HG02623 (cell line): ENCODE results near the gene CPVL.

Experiments used
- ATAC-seq: cut with Tn5 transposase; IDR thresholded peaks from one replicate; pipeline ENCODE4 v1.9.1; 2021; ENCODE audit warnings: moderate library complexity; ENCODE audit not compliant: unreplicated experiment

Gene CPVL

DNA sequence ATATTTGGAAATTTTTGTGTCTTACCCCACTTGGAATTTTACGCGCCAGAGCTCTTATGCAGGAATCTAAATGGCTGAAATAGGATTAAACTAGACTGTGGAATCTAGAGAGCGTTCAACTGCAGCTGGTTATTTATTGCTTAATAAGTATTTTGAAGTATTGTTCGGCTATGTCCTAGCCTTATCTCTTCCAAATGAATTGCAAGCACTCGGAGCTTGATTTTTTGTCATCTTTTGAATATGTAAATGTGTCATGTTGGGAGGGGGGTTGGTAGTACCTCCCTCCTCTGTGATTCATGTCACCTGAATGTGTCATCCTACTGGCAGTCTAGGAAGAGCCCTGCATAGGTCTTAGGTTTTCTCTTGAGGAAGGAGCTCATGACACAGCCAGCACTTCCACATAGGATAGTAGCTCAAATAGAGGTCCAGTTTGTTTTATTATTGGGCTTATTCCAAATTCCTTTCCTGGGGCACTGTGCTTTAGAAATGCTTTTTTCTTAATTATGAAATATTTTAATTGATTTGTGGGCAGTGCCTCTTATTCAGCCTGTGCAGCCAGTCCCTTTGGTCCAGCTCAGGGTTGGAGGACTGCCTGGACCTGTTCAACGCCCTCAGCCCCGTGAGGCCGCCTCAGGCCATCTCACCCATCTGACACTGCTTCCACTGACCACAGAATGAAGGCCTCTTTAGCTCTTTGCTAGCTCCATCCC is 165.7 kb downstream of the CPVL start:
- ATAC-seq: no peak

DNA sequence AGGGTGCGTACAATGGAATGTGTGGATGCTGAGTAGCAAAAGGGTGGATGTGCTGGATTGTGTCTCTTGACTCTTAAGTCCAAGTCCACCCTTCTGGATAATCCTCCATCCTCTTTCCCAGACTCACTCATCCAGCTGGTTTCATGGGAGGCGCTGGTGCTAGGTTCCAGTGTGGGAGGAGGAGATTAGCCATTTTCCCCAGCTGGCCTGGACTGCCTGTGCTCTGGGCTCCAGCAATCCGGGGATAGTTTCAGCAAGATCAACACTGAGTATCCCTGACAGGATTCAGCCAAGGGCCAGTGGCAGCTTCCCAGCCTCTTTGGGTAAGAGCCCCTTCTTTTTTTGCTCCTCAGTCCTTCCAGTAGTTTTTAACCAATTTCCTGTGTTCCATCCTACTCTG is 166.6 kb downstream of the CPVL start:
- ATAC-seq: no peak

DNA sequence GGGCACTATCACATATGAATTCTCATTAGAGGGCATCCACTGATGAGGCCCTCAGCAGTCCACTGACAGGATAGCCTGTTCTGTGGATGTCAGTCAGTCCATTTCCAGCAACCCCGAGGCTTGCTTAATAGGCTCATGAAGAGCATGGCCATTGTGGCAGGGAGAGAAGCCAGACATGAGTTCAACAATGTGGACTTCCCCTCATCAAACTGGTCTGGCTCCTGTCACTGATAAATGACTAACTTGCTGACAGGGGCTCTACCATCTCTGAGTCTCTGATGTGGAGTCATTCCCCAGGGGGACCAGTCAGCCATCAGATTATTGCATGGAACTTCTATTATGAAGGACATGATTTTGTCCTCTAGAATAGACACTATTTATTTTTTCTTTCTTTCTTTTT is 168.5 kb downstream of the CPVL start:
- ATAC-seq: no peak

DNA sequence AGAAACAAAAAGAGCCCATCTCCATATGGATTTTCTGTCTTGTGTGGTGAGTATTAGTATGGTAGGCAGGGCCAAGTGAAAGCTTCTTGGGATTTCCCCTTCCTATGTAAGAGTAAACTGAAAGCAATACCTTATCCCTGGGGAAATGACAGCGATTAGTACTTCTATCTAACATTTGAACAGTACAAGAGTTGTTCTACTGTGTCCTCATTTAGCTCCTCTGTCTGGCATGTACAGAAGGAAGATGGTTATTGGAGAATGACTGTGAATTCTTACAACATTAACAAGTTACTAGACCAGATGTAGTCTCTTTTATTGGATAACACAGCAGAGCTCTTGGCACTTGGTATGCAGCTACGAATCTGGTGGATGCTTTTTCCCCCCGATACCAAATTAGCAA is 170.3 kb downstream of the CPVL start:
- ATAC-seq: no peak

DNA sequence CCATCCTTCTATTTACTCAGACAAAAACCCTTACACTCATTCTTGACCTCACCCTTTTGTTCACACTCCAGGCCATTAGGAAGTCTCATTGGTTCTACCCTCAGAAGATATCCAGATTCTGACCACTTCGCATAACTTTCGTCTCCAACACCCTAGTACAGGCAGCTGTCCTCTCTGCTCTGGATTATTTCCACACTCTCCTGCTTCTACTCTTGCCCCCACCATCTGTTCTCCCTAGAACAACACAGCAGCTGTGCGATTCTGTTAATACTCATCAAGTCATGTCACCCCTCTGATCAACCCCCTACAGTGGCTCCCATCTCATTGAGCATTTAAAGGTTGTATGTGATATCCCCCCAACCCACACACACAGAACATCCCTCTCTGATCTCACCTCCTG is 172.7 kb downstream of the CPVL start:
- no peak for ATAC-seq

DNA sequence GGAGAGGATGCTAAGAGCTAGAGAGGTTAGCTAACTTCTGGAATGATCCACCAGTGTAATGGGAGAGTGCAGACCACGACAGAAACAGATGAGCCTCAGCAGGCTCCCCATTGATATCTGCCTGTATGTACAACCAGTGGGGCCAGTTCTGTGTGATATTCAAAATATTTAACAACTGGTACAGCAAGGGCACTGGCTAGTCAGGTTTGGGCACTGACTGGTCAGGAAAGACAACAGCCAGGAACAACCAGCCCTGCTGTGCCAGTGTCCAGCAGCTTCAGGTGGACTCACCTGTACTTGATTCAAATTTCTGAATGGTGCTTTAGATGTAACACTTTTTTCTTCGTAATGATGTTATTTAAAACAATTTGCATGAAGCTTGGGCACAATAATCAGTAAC is 182.3 kb downstream of the CPVL start:
- no peak for ATAC-seq

DNA sequence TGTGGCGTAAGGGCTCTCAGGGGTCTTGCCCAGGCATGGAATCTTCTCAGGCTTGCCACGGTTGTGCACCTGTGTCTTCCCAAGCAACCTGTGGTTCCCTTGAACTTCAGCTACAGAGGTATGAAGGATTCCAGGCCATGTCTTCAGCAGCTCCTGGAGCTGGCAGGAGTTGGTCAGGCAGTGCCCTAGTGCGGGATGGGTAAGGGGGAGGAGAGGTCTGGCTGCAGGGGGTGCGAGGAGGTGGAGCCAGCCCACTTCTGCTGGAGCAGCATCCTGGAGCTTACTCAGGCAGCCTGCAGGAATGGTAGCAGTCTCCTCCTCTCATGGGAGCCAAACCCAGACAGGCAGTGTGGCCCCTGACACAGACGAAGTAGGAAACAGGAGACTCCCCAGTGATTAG is 184.4 kb downstream of the CPVL start:
- no peak for ATAC-seq

DNA sequence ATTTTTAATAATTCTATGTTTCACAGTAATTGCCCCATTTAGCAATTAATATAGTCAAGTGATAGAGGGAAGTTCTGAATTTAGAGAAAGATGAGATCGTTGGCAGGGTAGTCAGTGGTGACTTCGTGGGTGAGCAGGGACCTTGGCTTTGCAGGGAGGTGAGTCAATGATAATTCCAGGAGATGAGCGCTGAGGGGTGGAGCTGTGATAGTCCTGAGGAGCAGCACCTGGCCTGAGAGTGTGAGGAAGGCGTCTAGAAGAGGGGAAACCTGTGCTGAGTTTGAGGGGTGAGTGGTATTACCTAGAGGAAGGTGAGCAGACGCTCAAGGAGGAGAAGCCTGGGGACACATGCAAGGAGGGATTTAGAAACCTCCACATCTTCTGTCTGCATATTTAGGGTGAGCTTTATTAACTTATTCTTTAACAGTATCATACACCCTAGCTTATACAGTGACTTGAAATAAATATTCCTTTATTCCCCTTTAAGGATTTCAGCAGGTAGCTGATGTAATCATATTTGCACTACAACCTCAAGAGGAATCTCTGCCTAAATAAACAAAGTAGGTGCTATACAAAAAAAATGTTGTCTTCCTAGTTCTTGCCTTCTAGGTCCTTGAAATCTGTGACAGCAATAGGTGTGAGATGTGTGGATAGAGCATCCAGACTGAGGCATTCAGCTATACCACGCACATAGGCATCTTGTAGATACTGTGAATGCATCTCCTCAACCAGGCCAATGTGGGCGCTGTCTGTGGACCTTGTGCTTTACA is 186.1 kb downstream of the CPVL start:
- no peak for ATAC-seq

DNA sequence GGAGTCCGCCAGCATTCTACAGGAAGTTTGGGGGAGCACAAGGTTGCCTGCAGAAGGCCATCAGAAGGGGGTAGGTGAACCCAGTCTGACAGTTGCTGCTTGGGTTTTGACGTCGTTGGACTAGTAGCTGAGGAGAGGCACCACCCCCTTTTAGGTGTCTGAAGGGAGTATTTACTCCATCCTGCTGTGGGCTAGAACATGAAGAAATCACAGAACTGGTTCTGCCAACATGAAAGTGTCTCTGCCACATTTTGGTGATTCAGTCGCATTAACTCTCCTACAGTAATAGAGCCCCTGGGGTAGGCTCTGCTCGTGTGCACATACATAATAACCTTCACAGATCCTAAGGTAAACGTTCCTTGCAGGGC is 187.4 kb downstream of the CPVL start:
- ATAC-seq: no peak

DNA sequence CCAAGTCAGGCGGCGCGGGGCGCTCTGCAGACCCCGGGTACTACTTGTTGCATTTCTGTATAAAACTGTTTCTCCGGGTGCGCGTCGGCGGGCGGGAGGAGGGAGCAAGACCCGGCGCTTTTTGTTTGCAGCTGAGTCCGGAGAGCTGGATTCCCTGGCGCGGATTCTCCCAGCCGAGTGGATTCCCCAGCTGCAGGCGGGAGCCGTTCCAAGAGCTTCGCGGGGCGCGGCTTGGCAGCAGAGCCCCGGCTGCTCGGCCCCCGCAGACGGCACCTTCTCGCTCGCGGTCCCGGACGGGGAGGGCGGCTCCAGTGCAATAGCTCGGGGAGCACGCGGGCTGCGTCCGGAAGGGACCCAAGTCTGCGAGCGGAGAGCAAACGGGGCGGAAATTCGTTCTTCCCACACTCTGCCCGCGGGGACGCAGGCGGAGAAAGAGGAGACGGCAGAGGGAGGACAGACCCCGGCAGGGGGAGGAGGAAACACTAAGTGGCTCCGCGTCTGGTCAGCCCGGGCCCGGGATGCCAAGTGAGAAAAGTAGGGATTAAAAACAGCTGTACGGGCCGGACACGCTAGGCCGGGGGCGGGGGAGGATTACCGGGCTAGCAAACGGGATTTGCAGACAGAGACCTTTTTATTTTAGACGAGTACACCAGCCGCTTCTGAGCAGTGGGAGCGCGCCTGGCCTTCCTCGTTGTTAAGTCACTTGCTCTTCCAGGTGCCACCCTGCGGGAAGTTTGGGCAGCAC is 187.9 kb downstream of the CPVL start, which contains the start of gene TRIL:
Gene TRIL (minus strand): TSS at position 96 of the 745 bp plus-strand sequence. CDS start 284 bp downstream, outside the sequence.
- ATAC-seq: no peak

DNA sequence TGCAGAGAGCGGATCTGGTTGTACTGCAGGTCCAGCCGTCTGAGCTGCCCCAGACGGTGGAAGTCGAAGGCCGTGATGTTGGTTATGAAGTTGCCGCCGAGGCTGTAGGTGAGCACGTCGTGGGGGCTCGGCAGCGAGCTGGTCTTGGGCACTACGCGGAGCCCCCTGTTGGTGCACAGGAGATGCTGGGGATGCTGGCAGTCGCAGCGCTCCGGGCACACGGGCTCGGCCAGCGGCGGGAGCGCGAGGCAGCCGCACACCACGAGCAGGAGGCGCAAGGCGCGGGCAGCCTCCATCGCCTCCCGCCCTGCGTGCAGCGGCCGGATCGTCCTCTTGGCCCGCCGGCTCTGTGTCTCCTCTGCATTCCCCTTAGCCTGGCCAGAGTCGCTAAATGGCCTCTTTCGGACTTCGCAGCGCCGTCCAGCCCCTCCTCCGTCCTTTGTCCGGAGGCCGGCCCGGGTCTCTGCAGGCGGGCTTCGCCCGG is 188.5 kb downstream of the CPVL start:
- no peak for ATAC-seq

DNA sequence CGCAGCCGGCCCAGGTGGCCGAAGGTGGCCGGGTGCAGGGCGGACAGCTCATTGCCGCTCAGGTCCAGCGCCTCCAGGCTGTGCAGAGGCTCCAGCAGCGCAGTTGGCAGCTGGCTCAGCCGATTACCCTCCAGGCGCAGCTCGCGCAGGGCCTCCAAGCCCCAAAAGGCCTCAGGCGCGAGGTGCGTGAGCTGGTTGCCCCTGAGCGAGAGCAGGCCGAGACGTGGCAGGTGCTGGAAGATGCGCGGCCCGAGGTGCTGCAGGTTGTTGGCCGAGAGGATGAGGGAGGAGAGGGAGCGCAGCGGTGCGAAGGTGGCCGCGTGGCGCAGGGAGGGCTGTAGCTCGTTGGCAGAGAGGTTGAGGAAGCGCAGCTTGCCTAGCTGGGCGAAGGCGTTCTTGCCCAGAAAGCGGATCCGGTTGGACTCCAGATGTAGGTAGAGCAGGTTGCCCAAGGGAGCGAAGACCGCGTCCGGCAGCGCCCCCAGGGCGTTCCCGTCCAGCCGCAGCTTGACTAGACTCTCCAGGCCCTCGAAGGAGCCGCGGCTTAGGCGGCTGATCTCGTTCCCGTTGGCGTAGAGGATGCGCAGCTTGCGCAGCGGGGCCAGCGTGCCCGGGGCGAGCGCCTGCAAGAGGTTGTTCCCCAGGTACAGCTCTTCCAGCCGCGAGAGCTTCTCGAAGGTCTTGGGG is 189.1 kb downstream of the CPVL start:
- no peak for ATAC-seq

DNA sequence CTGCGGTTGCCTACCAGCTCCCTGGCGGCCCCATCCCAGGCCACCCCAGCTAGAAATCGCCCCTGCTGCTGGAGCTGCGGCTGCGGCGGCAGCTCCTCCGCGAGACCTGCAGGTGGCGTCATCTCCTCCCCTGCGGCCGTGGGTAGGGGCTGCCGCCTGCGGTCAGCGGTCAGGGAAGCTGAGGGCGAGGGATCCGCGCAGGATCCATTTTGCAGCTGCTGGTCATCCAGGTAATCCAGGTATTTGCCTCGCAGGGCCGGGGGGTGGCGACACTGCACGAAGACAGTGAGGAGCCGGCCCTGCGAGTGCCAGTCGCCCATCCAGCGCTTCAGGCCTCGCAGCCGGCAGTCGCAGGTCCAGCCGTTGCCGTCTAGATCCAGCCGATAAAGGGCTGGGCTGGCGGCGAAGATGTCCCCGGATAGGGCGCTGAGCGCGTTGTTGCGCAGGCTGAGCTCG is 189.7 kb downstream of the CPVL start:
- no peak for ATAC-seq

DNA sequence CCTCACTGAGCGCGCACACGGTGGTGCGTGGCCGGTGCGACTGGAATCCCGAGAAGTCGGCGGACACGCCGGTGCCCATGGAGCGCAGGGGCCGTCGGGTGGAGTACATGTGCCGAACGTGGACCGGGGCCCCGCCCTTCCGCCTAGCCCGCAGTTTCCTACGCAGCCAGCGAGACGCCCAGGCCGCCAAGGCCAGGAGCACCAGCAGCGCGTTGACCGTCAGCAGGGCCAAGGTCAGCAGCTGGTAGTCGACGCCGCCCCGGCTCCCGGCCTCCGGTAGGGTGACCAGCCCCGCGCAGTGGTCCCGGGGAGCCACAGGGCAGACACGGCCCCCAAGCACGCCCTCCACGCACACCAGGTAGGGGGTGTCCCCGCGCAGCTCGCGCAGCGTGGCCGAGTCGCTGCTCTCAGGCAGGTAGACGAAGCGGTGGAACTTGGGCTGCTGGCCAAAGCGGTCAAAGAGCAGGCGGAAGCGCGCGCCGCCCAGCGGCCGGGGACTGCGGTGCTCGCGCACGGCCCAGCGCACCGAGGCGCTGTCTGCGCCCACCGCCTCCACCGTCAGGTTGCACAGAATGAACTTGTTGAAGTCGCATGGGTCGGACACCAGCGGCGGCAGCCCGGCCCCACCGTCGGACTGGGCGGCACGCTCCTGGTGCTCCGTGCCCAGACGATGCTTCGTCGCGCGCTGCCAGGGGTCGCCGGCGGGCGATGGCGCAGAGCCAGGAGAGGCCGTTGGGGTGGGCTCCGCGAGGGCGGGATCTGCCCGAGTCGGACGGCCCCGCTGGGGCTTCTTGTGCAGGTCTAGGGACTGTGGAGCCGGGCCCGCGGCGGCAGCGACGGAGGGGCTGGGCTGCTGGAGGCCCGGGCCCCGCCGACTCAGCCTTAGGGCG is 190.4 kb downstream of the CPVL start:
- no peak for ATAC-seq

DNA sequence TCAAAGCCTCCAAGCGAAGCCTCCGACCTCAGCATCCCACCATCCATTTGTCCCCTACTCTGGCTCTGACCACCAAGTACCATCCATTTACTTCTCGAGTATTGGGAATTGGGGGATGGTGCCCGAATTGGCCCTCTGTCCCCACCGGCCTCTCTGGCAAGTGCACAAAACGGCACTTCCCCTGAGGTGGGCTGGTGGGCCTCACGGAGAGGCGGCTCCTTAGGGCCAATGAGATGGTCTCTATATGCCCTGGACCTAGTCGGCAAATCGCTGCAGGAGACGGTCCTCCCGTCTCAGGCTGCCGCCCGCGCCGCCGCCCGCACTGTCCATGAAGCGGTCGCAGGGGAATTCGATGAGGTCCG is 191.0 kb downstream of the CPVL start:
- no peak for ATAC-seq

DNA sequence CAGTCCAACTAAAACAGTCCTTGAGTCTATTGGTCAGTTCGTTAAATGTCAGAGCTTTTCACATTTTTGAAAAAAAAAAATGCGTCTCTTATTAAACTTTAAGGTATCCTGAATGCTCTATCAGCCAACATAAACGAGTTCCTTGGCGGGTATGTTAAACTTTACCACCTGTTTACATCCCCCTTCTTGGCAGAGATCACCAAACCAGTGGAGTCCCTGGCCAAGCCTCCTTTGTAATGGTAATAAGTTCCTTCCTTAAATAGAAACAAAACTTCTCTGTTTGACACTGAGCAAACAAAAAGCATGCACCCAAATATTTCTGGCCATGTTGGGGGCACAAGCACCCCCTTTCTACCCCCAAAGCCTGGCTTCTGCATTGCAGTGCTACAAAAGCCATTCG is 191.4 kb downstream of the CPVL start:
- no peak for ATAC-seq

DNA sequence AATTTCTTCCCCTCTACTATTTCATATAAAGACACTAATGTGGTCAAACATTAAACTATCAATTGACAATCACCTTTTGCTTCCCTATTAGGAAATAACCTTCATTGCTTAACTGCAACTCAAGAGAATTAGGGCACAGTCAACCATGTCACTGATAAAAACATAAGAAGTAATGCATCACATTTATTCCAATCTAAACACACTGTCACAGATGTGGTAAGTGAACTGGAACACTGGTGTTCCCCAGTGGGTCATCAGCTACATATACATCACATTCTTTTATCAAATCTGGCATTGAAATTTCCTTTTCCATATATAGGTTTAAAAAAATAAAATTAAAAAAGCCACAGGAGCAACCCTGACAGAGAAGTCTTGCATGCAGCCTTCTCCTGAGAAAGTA is 191.9 kb downstream of the CPVL start:
- no peak for ATAC-seq

DNA sequence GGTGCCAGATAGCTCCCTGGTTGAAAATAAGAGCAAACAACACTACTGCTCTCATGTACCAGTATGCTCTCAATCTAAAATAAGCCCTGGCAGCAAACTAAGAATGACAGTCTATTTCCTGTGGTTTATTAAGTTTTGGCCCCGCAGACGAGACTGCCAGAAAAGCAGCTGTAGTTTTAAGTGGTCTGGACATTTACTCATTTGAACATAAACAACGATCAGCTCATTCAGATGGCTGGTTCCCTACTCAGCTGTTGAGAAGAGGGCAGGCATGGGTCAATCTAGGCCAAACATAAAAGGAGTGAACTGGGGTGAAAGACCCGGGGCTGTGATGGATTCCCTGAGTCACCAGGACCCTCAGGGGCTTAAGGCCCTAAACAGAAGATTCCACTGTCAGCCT is 192.7 kb downstream of the CPVL start:
- ATAC-seq: no peak
